ENCODE results near the gene MAN1C1.

Gene MAN1C1

DNA sequence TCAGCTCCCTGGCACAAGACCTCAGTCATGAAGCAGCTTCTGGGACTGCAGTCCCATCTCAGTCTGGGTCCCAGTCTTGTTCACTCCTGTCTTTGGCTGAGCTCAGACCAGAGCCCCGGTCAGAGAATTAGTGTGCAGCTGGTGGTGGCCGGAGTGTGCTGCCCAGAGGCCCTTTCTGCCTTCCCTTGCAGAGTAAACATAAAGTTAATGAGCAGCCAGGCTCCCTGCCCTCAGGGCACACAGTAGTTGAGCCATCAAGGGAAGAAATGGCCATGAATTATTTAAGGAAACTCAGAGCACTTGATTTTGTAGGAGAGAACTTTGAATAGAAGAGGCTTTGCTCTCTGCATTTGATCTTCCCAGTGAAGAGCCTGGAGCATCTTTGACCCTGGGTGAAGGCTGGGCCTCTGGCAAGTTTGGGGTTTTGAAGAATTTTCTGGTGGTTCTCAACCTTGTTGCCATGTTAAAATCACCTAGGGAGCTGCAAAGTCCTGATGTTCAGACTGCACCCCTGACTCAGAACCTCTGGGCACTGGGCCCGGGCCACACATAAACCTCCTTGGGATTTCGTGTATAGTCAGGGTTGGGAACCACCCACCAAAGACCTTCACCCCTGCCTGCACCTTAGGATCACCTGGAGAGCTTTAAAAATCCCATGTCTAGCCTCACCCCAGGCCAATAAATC is 157.0 kb downstream of the MAN1C1 start:
- Histone ChIP-seq H3K27ac (ENCODE audit: low read length) (no peak overlapping the region), H3K9me3 (ENCODE audit: control insufficient read depth, low read depth, low read length) (no peaks in the 10 kb centered on the region), H3K4me3 (ENCODE audit: low read length) (no peak overlapping the region), H3K9ac (ENCODE audit: low read length) (no peak overlapping the region), H3K36me3 (ENCODE audit: control insufficient read depth, low read depth, low read length) (no peaks in the 10 kb centered on the region), H3K4me1 (ENCODE audit: control insufficient read depth, low read depth, low read length) (no peaks in the 10 kb centered on the region), H3K27me3 (ENCODE audit: control insufficient read depth, insufficient read depth, low read length) (no peaks in the 10 kb centered on the region)

DNA sequence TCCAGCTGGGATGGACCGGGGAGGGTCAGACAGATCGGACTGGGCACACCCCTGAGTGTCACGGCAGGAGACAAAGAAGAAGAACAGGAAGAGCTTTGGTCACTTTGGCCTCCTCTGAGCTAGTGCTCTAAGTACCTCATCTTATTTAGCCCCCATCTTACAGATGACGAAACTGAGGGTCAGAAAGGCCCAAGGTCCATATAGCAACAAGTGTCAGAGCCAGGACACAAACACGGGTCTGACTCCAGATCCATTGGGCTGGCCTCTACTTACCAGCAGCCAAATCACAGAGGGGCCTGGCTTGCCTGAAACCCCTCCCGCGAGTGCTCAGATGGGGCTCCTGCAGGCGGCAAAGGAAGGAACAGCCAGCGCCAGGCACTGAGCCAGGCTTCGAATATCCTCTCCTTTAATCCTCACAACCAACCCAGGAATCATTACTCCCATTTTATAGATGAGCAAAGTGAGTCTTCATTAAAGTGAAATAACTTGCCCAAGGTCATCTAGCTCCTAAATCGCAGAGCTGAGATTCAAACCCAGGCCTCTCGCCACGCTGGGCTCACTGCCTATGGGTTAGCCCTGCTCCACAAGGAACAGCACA is 157.7 kb downstream of the MAN1C1 start:
- H3K9me3 ChIP-seq (ENCODE audit: control insufficient read depth, low read depth, low read length) = no peaks in the 10 kb centered on the region
- no peak overlapping the region for H3K9ac ChIP-seq (ENCODE audit: low read length)
- no peak overlapping the region for H3K27ac ChIP-seq (ENCODE audit: low read length)
- H3K36me3 ChIP-seq (ENCODE audit: control insufficient read depth, low read depth, low read length) = no peaks in the 10 kb centered on the region
- H3K4me1 ChIP-seq (ENCODE audit: control insufficient read depth, low read depth, low read length) = no peaks in the 10 kb centered on the region
- no peaks in the 10 kb centered on the region for H3K27me3 ChIP-seq (ENCODE audit: control insufficient read depth, insufficient read depth, low read length)
- H3K4me3 ChIP-seq (ENCODE audit: low read length) = no peak overlapping the region

DNA sequence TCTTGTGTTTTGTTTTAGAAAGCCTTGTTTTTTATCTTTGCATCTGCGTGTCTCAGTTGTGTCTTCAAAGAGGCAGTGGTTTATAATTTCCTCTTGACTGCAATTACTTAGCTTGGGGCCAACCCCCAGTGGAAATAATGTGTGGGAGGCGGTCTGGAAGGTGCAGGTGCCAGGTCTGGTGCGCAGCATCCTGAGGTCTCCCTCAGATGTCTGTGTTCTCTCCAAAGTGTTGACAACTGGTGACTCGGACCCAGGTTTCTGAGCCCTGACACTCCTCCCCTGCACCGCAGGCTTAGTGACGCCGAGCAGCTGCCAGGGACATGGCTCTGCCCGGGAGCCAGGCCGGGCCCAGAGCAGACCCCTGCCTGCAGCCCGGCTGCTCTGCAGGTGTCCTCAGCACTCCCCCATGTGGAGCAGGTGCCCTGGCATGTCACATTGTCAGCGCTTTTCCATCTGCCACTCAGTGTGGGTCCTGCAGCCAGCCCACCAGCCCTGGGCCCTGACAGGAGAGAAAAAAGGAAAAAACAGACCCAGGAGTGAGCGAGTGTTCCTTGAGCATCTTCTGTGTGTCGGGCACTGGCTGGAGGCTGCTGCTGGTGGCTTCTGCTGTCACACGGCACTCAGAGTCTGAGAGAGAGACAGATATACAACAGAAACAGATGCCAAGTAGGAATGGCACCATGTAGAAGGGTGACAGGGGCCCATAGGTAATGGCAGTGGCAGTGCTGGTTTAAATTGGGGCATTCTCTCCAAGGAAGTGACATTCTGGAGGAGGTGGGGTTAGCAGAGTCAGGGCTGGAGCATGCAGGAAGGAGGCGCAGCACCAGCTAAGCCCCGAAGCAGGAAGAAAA is 158.6 kb downstream of the MAN1C1 start:
- H3K4me3 ChIP-seq (ENCODE audit: low read length) = no peak overlapping the region
- peaks cover 8% of the 10 kb centered on the region for H3K4me1 ChIP-seq (ENCODE audit: control insufficient read depth, low read depth, low read length)
- no peaks in the 10 kb centered on the region for H3K36me3 ChIP-seq (ENCODE audit: control insufficient read depth, low read depth, low read length)
- H3K27ac ChIP-seq (ENCODE audit: low read length) = no peak overlapping the region
- no peaks in the 10 kb centered on the region for H3K27me3 ChIP-seq (ENCODE audit: control insufficient read depth, insufficient read depth, low read length)
- H3K9me3 ChIP-seq (ENCODE audit: control insufficient read depth, low read depth, low read length) = no peaks in the 10 kb centered on the region
- no peak overlapping the region for H3K9ac ChIP-seq (ENCODE audit: low read length)

DNA sequence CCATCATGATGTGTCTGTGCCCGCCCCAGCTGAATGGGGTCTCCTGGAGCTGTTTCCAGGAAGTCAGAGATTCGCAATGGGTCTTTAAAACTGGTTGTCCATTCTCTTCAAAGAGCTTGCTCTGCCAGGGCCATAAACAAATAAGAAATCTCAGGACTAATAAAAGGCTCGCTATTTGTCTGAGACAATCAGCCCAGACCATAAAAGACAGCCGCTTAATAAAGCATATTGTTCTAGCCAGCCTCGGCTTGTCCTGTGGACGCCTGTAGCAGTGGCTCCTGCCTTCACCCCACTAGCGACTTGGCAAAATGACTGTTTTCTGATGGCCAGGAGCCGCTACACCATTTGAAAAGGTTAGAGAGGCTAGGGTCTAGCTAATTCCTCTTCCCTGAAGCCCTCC is 162.8 kb downstream of the MAN1C1 start:
- H3K9me3 ChIP-seq (ENCODE audit: control insufficient read depth, low read depth, low read length) = no peaks in the 10 kb centered on the region
- H3K27me3 ChIP-seq (ENCODE audit: control insufficient read depth, insufficient read depth, low read length) = no peaks in the 10 kb centered on the region
- H3K4me3 ChIP-seq (ENCODE audit: low read length) = no peak overlapping the region
- no peak overlapping the region for H3K27ac ChIP-seq (ENCODE audit: low read length)
- H3K9ac ChIP-seq (ENCODE audit: low read length) = no peak overlapping the region
- no peaks in the 10 kb centered on the region for H3K36me3 ChIP-seq (ENCODE audit: control insufficient read depth, low read depth, low read length)
- H3K4me1 ChIP-seq (ENCODE audit: control insufficient read depth, low read depth, low read length) = peaks cover 19% of the 10 kb centered on the region

DNA sequence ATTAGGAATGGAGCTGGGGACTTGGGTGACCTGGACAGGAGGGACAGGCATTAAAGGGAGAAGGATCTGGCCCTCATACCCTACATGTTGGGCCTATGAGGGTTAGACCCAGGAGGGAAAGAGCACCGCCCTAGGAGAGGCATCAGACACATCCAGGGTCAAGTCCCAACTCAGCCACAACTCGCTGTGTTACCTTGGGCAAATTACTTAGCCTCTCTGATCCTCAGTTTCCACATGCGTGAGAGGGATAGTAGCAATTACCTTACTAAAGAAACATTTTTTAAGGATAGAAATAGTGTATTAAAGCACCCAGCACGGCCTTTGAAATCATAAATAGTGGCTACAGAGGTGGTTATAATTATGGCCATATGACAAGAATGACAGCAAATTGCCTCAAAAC is 163.3 kb downstream of the MAN1C1 start:
- no peaks in the 10 kb centered on the region for H3K36me3 ChIP-seq (ENCODE audit: control insufficient read depth, low read depth, low read length)
- peaks cover 19% of the 10 kb centered on the region for H3K4me1 ChIP-seq (ENCODE audit: control insufficient read depth, low read depth, low read length)
- no peak overlapping the region for H3K9ac ChIP-seq (ENCODE audit: low read length)
- H3K27ac ChIP-seq (ENCODE audit: low read length) = no peak overlapping the region
- H3K9me3 ChIP-seq (ENCODE audit: control insufficient read depth, low read depth, low read length) = no peaks in the 10 kb centered on the region
- no peaks in the 10 kb centered on the region for H3K27me3 ChIP-seq (ENCODE audit: control insufficient read depth, insufficient read depth, low read length)
- H3K4me3 ChIP-seq (ENCODE audit: low read length) = no peak overlapping the region

DNA sequence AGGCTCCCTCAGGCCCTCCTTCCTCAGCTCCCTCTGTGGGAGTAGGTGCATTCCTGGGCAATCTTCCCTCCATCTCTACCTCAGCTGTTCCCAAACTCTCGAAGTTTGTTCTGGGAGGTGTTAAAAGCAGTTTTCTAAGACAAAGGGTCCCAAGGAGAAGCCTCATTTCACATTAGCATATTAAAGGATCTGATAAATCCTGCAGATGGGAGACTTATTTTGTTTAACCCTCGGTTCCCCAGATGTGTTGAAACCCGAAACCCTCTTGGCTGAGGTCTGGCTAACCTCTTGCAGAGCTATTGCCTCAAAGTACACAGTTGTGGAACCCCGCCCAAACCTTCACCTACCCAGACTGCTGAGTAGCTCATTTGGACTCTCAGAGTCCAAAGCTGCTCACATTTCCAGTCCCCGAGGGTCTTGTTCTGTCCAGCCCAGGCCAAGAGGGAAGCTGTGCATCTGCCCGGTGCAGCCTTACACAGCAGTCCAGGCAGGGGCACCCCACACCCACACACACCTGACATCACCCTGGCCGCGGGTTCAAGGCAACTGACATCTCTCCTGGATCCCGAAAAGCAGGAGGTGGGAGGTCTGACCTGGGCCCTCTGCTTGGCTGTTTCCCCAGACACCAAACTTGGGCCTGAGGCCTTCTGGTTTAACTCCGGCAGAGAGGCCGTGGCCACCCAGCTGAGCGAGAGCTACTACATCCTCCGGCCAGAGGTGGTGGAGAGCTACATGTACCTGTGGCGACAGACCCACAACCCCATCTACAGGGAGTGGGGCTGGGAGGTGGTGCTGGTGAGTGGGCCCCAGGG is 163.9 kb downstream of the MAN1C1 start:
- H3K4me3 ChIP-seq (ENCODE audit: low read length) = no peak overlapping the region
- H3K36me3 ChIP-seq (ENCODE audit: control insufficient read depth, low read depth, low read length) = no peaks in the 10 kb centered on the region
- no peaks in the 10 kb centered on the region for H3K9me3 ChIP-seq (ENCODE audit: control insufficient read depth, low read depth, low read length)
- no peaks in the 10 kb centered on the region for H3K27me3 ChIP-seq (ENCODE audit: control insufficient read depth, insufficient read depth, low read length)
- H3K4me1 ChIP-seq (ENCODE audit: control insufficient read depth, low read depth, low read length) = peaks cover 19% of the 10 kb centered on the region
- H3K27ac ChIP-seq (ENCODE audit: low read length) = no peak overlapping the region
- H3K9ac ChIP-seq (ENCODE audit: low read length) = no peak overlapping the region

DNA sequence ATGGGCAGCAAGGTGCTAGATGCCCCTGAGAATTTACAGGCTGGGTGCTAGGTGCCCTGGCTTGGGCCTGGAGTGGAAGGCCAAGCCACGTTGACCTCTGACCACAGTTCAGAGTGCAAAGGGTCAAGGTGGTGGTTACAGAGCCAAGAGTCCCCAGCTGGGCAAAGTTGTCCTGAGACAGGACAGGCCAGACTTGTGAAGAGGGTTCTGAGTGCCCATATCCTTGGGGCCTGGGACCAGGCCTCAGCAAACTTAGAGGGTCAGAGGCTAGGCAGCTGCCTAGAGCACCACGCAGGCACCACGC is 164.5 kb downstream of the MAN1C1 start:
- no peaks in the 10 kb centered on the region for H3K27me3 ChIP-seq (ENCODE audit: control insufficient read depth, insufficient read depth, low read length)
- H3K9ac ChIP-seq (ENCODE audit: low read length) = no peak overlapping the region
- H3K27ac ChIP-seq (ENCODE audit: low read length) = no peak overlapping the region
- no peak overlapping the region for H3K4me3 ChIP-seq (ENCODE audit: low read length)
- H3K4me1 ChIP-seq (ENCODE audit: control insufficient read depth, low read depth, low read length) = peaks cover 19% of the 10 kb centered on the region
- no peaks in the 10 kb centered on the region for H3K9me3 ChIP-seq (ENCODE audit: control insufficient read depth, low read depth, low read length)
- H3K36me3 ChIP-seq (ENCODE audit: control insufficient read depth, low read depth, low read length) = no peaks in the 10 kb centered on the region

DNA sequence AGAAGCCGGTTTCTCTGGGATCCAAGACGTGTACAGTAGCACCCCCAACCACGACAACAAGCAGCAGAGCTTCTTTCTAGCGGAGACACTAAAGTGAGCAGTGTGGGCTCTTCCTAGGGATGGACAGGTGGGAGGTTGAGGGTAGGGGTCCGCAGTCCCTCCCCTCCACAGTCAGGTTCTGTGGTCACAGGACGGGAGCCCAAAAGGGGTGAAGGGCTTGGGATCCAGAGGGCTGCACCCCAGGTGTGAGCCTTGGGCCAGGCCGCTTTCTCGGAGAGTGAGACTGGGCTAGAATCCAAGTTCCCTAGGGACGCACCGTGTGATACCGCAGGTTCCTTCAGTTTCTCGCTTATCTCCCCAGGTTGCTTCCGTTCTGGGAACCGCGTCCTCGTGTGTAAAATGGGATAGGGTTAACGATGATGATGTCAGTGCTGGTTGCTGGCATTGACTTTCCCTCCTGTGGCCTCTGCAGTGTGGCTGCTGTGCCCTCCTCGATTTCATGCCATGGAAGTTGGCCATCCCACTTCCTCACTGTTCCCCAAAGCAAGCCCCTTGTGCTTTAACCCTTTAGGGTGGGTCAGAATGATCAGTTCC is 166.1 kb downstream of the MAN1C1 start:
- peaks cover 19% of the 10 kb centered on the region for H3K4me1 ChIP-seq (ENCODE audit: control insufficient read depth, low read depth, low read length)
- H3K4me3 ChIP-seq (ENCODE audit: low read length) = no peak overlapping the region
- H3K9ac ChIP-seq (ENCODE audit: low read length) = no peak overlapping the region
- H3K9me3 ChIP-seq (ENCODE audit: control insufficient read depth, low read depth, low read length) = no peaks in the 10 kb centered on the region
- no peak overlapping the region for H3K27ac ChIP-seq (ENCODE audit: low read length)
- no peaks in the 10 kb centered on the region for H3K36me3 ChIP-seq (ENCODE audit: control insufficient read depth, low read depth, low read length)
- H3K27me3 ChIP-seq (ENCODE audit: control insufficient read depth, insufficient read depth, low read length) = no peaks in the 10 kb centered on the region

DNA sequence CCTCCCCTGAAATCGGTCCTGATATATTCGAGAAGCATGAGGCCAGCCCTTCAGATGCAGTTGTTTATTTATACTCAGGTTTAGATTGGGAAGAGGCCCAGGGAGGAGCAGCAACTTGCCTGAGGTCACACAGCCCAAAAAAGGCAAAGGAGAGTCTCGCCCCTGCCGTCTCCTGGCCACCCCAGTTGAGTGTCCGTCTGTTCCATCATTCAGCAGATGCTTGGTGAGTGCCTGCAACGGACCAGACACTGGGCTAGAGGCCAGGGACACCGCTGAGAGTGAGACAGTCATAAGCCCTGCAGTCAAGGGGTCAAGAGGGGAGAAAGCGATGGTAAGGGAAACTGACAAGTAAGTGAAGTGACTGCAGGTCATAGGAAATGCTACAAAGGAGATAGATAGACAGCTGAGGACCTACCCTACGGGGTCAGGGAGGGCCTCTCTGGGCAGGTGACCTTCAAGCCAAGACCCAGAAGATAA is 168.0 kb downstream of the MAN1C1 start:
- Histone ChIP-seq H3K9ac (ENCODE audit: low read length) (no peak overlapping the region), H3K9me3 (ENCODE audit: control insufficient read depth, low read depth, low read length) (no peaks in the 10 kb centered on the region), H3K27me3 (ENCODE audit: control insufficient read depth, insufficient read depth, low read length) (no peaks in the 10 kb centered on the region), H3K4me1 (ENCODE audit: control insufficient read depth, low read depth, low read length) (peaks cover 16% of the 10 kb centered on the region), H3K4me3 (ENCODE audit: low read length) (no peak overlapping the region), H3K27ac (ENCODE audit: low read length) (no peak overlapping the region), H3K36me3 (ENCODE audit: control insufficient read depth, low read depth, low read length) (no peaks in the 10 kb centered on the region)

DNA sequence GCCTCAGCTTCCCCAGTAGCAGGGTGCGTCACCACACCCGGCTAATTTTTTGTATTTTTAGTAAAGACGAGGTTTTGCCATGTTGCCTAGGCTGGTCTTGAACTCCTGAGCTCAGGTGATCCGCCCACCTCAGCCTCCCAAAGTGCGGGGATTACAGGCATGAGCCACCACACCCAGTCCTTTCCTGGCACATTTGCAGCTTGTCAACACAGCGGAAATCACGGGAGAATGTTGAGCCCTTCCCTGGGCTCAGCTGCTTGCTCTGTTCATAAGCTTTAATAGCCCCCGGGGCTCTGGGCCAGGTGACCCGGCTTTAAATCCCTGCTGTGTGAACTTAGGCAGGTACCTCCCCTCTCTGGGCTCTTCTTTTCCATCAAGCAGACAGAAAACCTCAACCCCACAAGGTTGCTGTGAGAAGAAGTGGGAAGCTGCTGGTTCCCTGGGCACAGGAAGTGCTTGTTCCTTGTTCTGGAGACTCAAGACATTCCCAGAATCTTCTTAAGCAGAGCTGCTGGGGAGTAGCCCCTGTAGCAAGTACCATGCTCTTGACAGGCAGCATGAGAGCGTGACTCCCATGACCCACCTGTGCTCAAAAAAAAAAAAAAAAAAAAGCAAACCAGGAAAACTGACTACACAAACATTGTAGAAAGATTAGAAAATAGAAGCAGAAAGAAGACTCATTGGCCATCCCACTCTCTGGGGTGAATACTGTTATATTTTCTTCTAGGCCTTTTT is 168.9 kb downstream of the MAN1C1 start:
- Histone ChIP-seq H3K27me3 (ENCODE audit: control insufficient read depth, insufficient read depth, low read length) (no peaks in the 10 kb centered on the region), H3K4me3 (ENCODE audit: low read length) (no peak overlapping the region), H3K9me3 (ENCODE audit: control insufficient read depth, low read depth, low read length) (no peaks in the 10 kb centered on the region), H3K9ac (ENCODE audit: low read length) (no peak overlapping the region), H3K27ac (ENCODE audit: low read length) (no peak overlapping the region), H3K4me1 (ENCODE audit: control insufficient read depth, low read depth, low read length) (peaks cover 7% of the 10 kb centered on the region), H3K36me3 (ENCODE audit: control insufficient read depth, low read depth, low read length) (no peaks in the 10 kb centered on the region)
